OCI-LY7 (cell line): ENCODE results near the gene ASCC2. TPM values are rescaled to one million over a fixed set of nuclear protein-coding genes. Genes with fewer than 3 reads are reported as not detected.

Source experiments
- BruUV-seq: library from RNA; stranded (reverse); fragments of 400-500 nt; replicated peaks from 2 replicates; lab custom pipeline; 2021; lab: Mats Ljungman, UMichigan
- CTCF ChIA-PET: fragments of 300-600 bp; sonication (Branson Sonifier 250); formaldehyde crosslinking; loops from one replicate; lab custom pipeline; 2022; ENCODE audit warnings: antibody characterized with exemption; ENCODE audit not compliant: unreplicated experiment; lab: Charles Lee
- POLR2A ChIA-PET: fragments of 300-600 bp; sonication (Branson Sonifier 250); formaldehyde crosslinking; loops from one replicate; lab custom pipeline; 2022; ENCODE audit warnings: antibody characterized with exemption; lab: Charles Lee
- DNase-seq: peaks from one replicate; pipeline ENCODE4 v3.0.0-alpha.2; 2015; ENCODE audit warnings: low spot score
- H2AFZ ChIP-seq: fragments of 200-600 bp; sonication (generic), shearing (Covaris generic); 2 replicates; pipeline ENCODE4 v1.6.1; 2014; ENCODE audit warnings: mild to moderate bottlenecking, antibody characterized with exemption, low read length, moderate library complexity
- H3K27ac ChIP-seq: fragments of 200-600 bp; sonication (generic); 2 replicates; pipeline ENCODE4 v1.5.1; 2014; ENCODE audit warnings: mixed run types, low read depth, mild to moderate bottlenecking, moderate library complexity, low read length, inconsistent platforms; ENCODE audit not compliant: poor library complexity, severe bottlenecking
- H3K36me3 ChIP-seq: fragments of 200-600 bp; sonication (generic); 2 replicates; pipeline ENCODE4 v1.6.1; 2014; ENCODE audit warnings: mild to moderate bottlenecking, antibody characterized with exemption, low read length, moderate library complexity, mixed read lengths; ENCODE audit not compliant: insufficient read depth
- H3K4me1 ChIP-seq: fragments of 200-600 bp; sonication (generic); 2 replicates; pipeline ENCODE4 v1.5.1; 2014; ENCODE audit warnings: mild to moderate bottlenecking, low read length; ENCODE audit not compliant: insufficient read depth, poor library complexity, severe bottlenecking
- H3K4me2 ChIP-seq: fragments of 200-600 bp; sonication (generic); 2 replicates; pipeline ENCODE4 v1.6.1; 2014; ENCODE audit warnings: mild to moderate bottlenecking, low read length
- H3K4me3 ChIP-seq: fragments of 200-600 bp; sonication (generic); 2 replicates; pipeline ENCODE4 v1.5.1; 2014; ENCODE audit warnings: mild to moderate bottlenecking, low read depth, low read length; ENCODE audit not compliant: poor library complexity, severe bottlenecking
- H3K79me2 ChIP-seq: fragments of 200-600 bp; sonication (generic); 2 replicates; pipeline ENCODE4 v1.6.1; 2016; ENCODE audit warnings: low read depth, mild to moderate bottlenecking, low read length, moderate library complexity, mixed read lengths; ENCODE audit not compliant: insufficient read depth
- H3K9me2 ChIP-seq: fragments of 200-600 bp; sonication (generic); 2 replicates; pipeline ENCODE4 v1.6.1; 2016; ENCODE audit warnings: mild to moderate bottlenecking, low read length, mixed read lengths; ENCODE audit not compliant: insufficient read depth
- H3K9me3 ChIP-seq: fragments of 200-600 bp; sonication (generic); 2 replicates; pipeline ENCODE4 v1.6.1; 2014; ENCODE audit warnings: mild to moderate bottlenecking, mixed run types, low read length, mixed read lengths
- H4K20me1 ChIP-seq: fragments of 200-600 bp; sonication (generic); 2 replicates; pipeline ENCODE4 v1.6.1; 2014; ENCODE audit warnings: mild to moderate bottlenecking, antibody characterized with exemption, low read length, moderate library complexity, mixed read lengths; ENCODE audit not compliant: insufficient read depth
- EZH2phosphoT487 ChIP-seq: fragments of 200-600 bp; sonication (generic); IDR thresholded peaks from 2 replicates; pipeline ENCODE4 v1.6.1; 2018; ENCODE audit warnings: low read depth, borderline replicate concordance, mild to moderate bottlenecking, mixed run types, antibody characterized with exemption, low read length, moderate library complexity, mixed read lengths
- intact Hi-C: fragments of 100-400 bp; cut with micrococcal nuclease; formaldehyde crosslinking; loops from one replicate; pipeline ENCODE4 v1.10.0; 2022; ENCODE audit not compliant: unreplicated experiment
- total RNA-seq, 2 experiments: library from RNA; depleted of rRNA in 1 of 2; stranded (reverse); fragments of >200 nt in 1 of 2; shearing (Covaris generic) in 1 of 2; gene quantifications; 2 replicates each; pipeline ENCODE4 v1.2.3, GENCODE V29; 2014 to 2022
- TF ChIP-seq, protein P1 (sequence below): fragments of 200-600 bp; sonication (generic); conservative IDR thresholded peaks from 2 replicates; pipeline ENCODE4 v1.5.1; 2014; ENCODE audit warnings: mild to moderate bottlenecking, antibody characterized with exemption, low read length, moderate library complexity, mixed read lengths

The ASCC2 gene
- total RNA-seq, 2 experiments from 2014 or later, result 40.2 to 68.8 TPM

DNA sequence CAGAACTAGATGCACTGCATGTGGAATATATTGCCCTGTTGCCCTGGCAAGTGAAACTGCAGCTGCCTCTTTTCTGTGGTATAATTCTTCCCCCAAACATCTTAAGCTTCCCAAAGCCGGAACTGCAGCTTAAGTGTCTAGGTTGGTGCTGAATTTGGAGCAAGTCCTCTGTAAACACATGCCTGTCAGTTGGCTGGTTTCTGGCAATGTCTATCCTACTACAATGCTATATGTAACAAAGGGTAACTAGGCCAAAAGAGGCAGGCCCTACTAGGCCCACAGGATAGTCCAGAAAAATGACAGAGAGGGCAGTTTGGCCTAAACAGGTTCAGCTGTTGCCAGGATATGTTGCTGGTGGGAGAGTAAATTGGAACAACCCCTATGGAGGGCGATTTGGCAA lies 27.9 kb downstream of the ASCC2 start:
- CTCF ChIA-PET, result no interaction called here

GRCh38 chr22:29806196-29806595 lies 31.9 kb downstream of the ASCC2 start:
- no TSS peak for BruUV-seq
- DNase-seq, result no peak
- no peak overlapping the region for H2AFZ ChIP-seq
- TF ChIP-seq, protein P1, sequence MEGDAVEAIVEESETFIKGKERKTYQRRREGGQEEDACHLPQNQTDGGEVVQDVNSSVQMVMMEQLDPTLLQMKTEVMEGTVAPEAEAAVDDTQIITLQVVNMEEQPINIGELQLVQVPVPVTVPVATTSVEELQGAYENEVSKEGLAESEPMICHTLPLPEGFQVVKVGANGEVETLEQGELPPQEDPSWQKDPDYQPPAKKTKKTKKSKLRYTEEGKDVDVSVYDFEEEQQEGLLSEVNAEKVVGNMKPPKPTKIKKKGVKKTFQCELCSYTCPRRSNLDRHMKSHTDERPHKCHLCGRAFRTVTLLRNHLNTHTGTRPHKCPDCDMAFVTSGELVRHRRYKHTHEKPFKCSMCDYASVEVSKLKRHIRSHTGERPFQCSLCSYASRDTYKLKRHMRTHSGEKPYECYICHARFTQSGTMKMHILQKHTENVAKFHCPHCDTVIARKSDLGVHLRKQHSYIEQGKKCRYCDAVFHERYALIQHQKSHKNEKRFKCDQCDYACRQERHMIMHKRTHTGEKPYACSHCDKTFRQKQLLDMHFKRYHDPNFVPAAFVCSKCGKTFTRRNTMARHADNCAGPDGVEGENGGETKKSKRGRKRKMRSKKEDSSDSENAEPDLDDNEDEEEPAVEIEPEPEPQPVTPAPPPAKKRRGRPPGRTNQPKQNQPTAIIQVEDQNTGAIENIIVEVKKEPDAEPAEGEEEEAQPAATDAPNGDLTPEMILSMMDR, result no peak
- no peak for TF ChIP-seq EZH2phosphoT487
- H3K4me1 ChIP-seq, result no peaks in the 10 kb centered on the region
- no peaks in the 10 kb centered on the region for H4K20me1 ChIP-seq
- H3K36me3 ChIP-seq, result peaks cover 82% of the 10 kb centered on the region
- no peaks in the 10 kb centered on the region for H3K9me3 ChIP-seq
- ChIA-PET POLR2A (no interaction called here), CTCF (no interaction called here)
- H3K4me3 ChIP-seq, result no peak overlapping the region
- intact Hi-C loops, result no loop called here
- no peaks in the 10 kb centered on the region for H3K9me2 ChIP-seq
- no peak overlapping the region for H3K27ac ChIP-seq
- H3K79me2 ChIP-seq, result no peaks in the 10 kb centered on the region
- H3K4me2 ChIP-seq, result no peak overlapping the region

More for the DNA sequence above, 27.9 kb downstream of the ASCC2 start:
- POLR2A ChIA-PET, result no interaction called here
- H3K4me2 ChIP-seq, result no peak overlapping the region
- H3K4me3 ChIP-seq, result no peak overlapping the region
- H4K20me1 ChIP-seq, result no peaks in the 10 kb centered on the region
- no TSS peak for BruUV-seq
- H2AFZ ChIP-seq, result no peak overlapping the region
- no peaks in the 10 kb centered on the region for H3K4me1 ChIP-seq
- TF ChIP-seq EZH2phosphoT487, result no peak
- TF ChIP-seq, protein P1, result no peak
- H3K9me3 ChIP-seq, result no peaks in the 10 kb centered on the region
- peaks cover 91% of the 10 kb centered on the region for H3K36me3 ChIP-seq
- no peak for DNase-seq
- intact Hi-C loops, result no loop called here
- no peaks in the 10 kb centered on the region for H3K79me2 ChIP-seq
- H3K27ac ChIP-seq, result no peak overlapping the region
- no peaks in the 10 kb centered on the region for H3K9me2 ChIP-seq

- peaks cover 82% of the 10 kb centered on the region for H3K36me3 ChIP-seq
These were observed 33.1 kb downstream of the ASCC2 start for GRCh38 chr22:29804985-29805384.

More at GRCh38 chr22:29804985-29805384, 33.1 kb downstream of the ASCC2 start:
- Histone ChIP-seq H3K79me2 (no peaks in the 10 kb centered on the region), H3K4me1 (no peaks in the 10 kb centered on the region), H3K4me3 (no peak overlapping the region), H3K27ac (no peak overlapping the region), H3K9me3 (no peaks in the 10 kb centered on the region), H3K9me2 (no peaks in the 10 kb centered on the region), H2AFZ (no peak overlapping the region), H3K4me2 (no peak overlapping the region), H4K20me1 (no peaks in the 10 kb centered on the region)
- no peak for DNase-seq
- no TSS peak for BruUV-seq
- intact Hi-C loops, result no loop called here
- TF ChIP-seq EZH2phosphoT487, result no peak
- TF ChIP-seq, protein P1, result no peak
- POLR2A ChIA-PET, result no interaction called here
- CTCF ChIA-PET, result no interaction called here
